ENCODE measurements around the gene FGF8. TPM values are rescaled to one million over a fixed set of nuclear protein-coding genes. Genes with fewer than 3 reads are reported as not detected.

FGF8 gene
- total and polyA plus RNA-seq, 2 of the 13 experiments (the other 11 are each of a cell fraction or from before 2014, with no cell fraction given), result not detected

- TF ChIP-seq ZNF512B (CRISPR knock-in tag; IDR thresholded peaks at IDR 0.05; ENCODE audit: borderline replicate concordance) (peak; percentile 51; the same call in 1 of the 2 replicates), CTCF (CRISPR knock-in tag; IDR thresholded peaks at IDR 0.05) (peak; percentile 92), RNF219 (CRISPR knock-in tag; IDR thresholded peaks at IDR 0.05) (no peak), ZSCAN20 (CRISPR knock-in tag; IDR thresholded peaks at IDR 0.05; ENCODE audit: borderline replicate concordance) (no peak), MIER3 (CRISPR knock-in tag; IDR thresholded peaks at IDR 0.05; ENCODE audit: borderline replicate concordance) (no peak), HOXA9 (CRISPR knock-in tag; IDR thresholded peaks at IDR 0.05; ENCODE audit: borderline replicate concordance) (no peak), HMGXB4 (CRISPR knock-in tag; IDR thresholded peaks at IDR 0.05; ENCODE audit: borderline replicate concordance in 1 of 2, low read depth in 1 of 2) (peak; percentile 30 to 60; a peak in 1 of 4 replicates), STAG1 (CRISPR knock-in tag; IDR thresholded peaks at IDR 0.05) (peak; percentile 81), ZNF574 (CRISPR knock-in tag; IDR thresholded peaks at IDR 0.05) (0 out of 2 replicates have a peak, but pooled peaks have one; percentile 24), POGK (CRISPR knock-in tag; conservative IDR thresholded peaks at IDR 0.05) (no peak)
Measured at GRCh38 chr10:101780818-101781654, 5.1 kb upstream of the FGF8 start (continued).
